ENCODE data around the gene RPH3AL. TPM values are rescaled to one million over a fixed set of nuclear protein-coding genes. Genes with fewer than 3 reads are reported as not detected.
"Not testable (repeated sequence)": the region's sequence is repeated elsewhere in the genome, so short reads cannot be mapped to it uniquely, and the experiment has no call there.

The RPH3AL gene
- total and polyA plus RNA-seq, 9 donors, result 5.8 to 43.8 (median 21.0) TPM

DNA sequence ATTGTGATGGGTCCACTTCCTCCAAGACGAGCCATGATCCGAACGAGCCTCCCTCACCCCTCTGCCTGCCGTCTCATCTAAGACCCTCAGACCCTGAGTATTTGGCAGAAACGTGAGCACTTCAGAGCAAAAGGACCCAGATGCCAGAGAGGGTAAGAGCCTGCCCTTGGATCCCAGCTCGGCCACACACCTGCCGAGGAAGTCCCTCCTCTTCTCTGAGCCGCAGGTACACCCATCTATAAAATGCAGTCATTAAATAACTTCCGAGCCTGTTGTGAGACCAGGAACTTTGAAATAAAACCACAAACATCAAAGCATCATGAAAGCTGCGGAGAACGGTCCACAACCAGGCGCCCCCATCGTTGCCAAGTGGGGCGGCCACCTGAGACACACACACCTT lies 106.4 kb downstream of the RPH3AL start:
- WGBS, 3 donors, result 93 to 94% (median 93%) methylated on average over 14 of the region's 14 CpGs
- peak in 2 of 5 donors; percentile 2 to 8 for DNase-seq
- TF ChIP-seq POLR2A (IDR thresholded peaks at IDR 0.05) (no peak), EP300 (IDR thresholded peaks at IDR 0.05) (no peak)
- H3K9me3 ChIP-seq, result no peaks in the 10 kb centered on the region
- intact Hi-C loops (cut with DNase I), result no loop called here
- H3K4me1 ChIP-seq (ENCODE audit: insufficient read depth), result no peaks in the 10 kb centered on the region
- H3K27ac ChIP-seq, result no peak overlapping the region
- H3K36me3 ChIP-seq, result no peaks in the 10 kb centered on the region
- H3K4me3 ChIP-seq, result no peak overlapping the region
- H3K27me3 ChIP-seq, result no peaks in the 10 kb centered on the region

DNA sequence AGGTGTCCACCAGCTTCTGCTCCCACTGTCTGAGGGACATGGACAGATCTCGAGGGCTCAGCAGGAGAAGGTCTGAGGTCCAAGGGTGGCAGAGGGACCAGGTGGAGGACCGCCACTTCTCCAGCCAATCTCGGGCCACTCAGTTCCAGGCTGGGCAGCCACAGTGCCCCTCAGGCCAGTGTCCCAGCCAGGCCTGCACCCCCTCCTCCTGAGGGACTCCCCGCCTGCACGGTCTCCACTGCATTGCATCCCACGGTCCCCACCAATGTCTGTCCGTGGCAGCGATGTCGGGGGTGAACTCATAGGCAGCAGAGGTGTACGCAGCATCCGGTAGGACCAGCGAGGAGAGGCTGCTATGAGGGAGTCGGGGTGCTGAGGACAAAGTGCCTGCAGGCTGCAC lies 107.0 kb downstream of the RPH3AL start:
- peak in 1 of 5 donors; percentile 9 for DNase-seq
- no peaks in the 10 kb centered on the region for H3K9me3 ChIP-seq
- H3K4me3 ChIP-seq, result no peak overlapping the region
- no peak for TF ChIP-seq EP300 (IDR thresholded peaks at IDR 0.05)
- TF ChIP-seq, protein P1, sequence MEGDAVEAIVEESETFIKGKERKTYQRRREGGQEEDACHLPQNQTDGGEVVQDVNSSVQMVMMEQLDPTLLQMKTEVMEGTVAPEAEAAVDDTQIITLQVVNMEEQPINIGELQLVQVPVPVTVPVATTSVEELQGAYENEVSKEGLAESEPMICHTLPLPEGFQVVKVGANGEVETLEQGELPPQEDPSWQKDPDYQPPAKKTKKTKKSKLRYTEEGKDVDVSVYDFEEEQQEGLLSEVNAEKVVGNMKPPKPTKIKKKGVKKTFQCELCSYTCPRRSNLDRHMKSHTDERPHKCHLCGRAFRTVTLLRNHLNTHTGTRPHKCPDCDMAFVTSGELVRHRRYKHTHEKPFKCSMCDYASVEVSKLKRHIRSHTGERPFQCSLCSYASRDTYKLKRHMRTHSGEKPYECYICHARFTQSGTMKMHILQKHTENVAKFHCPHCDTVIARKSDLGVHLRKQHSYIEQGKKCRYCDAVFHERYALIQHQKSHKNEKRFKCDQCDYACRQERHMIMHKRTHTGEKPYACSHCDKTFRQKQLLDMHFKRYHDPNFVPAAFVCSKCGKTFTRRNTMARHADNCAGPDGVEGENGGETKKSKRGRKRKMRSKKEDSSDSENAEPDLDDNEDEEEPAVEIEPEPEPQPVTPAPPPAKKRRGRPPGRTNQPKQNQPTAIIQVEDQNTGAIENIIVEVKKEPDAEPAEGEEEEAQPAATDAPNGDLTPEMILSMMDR (IDR thresholded peaks at IDR 0.05), result no peak
- TF ChIP-seq POLR2A (IDR thresholded peaks at IDR 0.05), result no peak
- intact Hi-C loops (cut with DNase I), result no loop called here
- no peaks in the 10 kb centered on the region for H3K4me1 ChIP-seq (ENCODE audit: insufficient read depth)
- WGBS, 3 donors, result 87 to 92% (median 92%) methylated on average over 12 to 13 of the region's 13 CpGs
- H3K36me3 ChIP-seq, result no peaks in the 10 kb centered on the region
- no peak overlapping the region for H3K27ac ChIP-seq
- no peaks in the 10 kb centered on the region for H3K27me3 ChIP-seq

DNA sequence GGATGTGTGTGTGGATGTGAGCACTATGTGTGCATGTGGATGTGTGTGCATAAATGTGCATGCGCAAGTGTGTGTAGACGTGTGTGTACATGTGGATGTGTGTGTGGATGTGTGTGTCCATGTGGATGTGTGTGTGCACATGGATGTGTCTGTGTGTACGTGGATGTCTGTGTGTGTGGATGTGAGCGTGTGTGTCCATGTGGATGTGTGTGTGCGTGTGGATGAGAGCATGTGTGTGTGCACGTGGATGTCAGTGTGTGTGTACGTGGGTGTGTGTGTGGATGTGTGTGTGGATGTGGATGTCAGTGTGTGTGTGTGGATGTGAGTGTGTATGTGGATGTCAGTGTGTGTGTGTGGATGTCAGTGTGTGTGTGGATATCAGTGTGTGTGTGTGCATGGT lies 107.6 kb downstream of the RPH3AL start:
- Histone ChIP-seq H3K36me3 (no peaks in the 10 kb centered on the region), H3K9me3 (no peaks in the 10 kb centered on the region), H3K4me3 (no peak overlapping the region), H3K4me1 (ENCODE audit: insufficient read depth) (no peaks in the 10 kb centered on the region), H3K27ac (no peak overlapping the region), H3K27me3 (no peaks in the 10 kb centered on the region)
- peak in 2 of 5 donors; percentile 4 to 5 for DNase-seq
- 94 to 96% (median 94%) methylated on average over 7 of the region's 7 CpGs for WGBS, 3 donors
- TF ChIP-seq POLR2A (IDR thresholded peaks at IDR 0.05) (no peak), EP300 (IDR thresholded peaks at IDR 0.05) (no peak)
- TF ChIP-seq, protein P1 (IDR thresholded peaks at IDR 0.05), result no peak
- intact Hi-C loops (cut with DNase I), result no loop called here

DNA sequence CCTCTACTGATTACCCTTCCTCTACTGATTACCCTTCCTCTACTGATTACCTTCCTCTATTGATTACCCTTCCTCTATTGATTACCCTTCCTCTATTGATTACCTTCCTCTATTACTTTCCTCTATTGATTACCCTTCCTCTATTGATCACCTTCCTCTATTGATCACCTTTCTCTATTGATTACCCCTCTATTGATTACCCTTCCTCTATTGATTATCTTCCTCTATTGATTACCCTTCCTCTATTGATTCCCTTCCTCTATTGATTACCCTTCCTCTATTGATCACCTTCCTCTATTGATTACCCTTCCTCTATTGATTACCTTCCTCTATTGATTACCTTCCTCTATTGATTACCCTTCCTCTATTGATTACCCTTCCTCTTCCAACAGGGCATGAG lies 108.7 kb downstream of the RPH3AL start:
- H3K36me3 ChIP-seq; intact Hi-C loops (cut with DNase I); H3K27me3 ChIP-seq; H3K27ac ChIP-seq; DNase-seq; H3K4me3 ChIP-seq; H3K4me1 ChIP-seq (ENCODE audit: insufficient read depth); H3K9me3 ChIP-seq: not testable (repeated sequence)

DNA sequence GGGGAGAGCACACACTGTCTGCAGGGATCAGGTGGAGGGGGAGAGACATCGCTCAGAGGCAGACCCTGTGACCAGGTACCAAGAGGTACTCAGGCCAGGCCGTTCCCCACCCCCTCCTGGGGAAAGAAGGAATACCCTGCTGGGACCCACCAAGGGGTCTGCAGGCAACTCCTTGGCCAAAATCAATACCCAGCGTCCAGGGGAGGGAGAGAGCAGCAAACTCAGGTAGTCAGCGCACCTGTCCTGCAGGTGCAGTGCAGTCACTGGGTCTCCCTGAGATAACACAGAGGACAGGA lies 113.7 kb downstream of the RPH3AL start:
- Histone ChIP-seq H3K4me3 (no peak overlapping the region), H3K4me1 (ENCODE audit: insufficient read depth) (no peaks in the 10 kb centered on the region), H3K36me3 (no peaks in the 10 kb centered on the region), H3K27ac (no peak overlapping the region), H3K27me3 (no peaks in the 10 kb centered on the region), H3K9me3 (no peaks in the 10 kb centered on the region)
- peak in 1 of 5 donors; percentile 3 for DNase-seq
- TF ChIP-seq, protein P1 (IDR thresholded peaks at IDR 0.05), result no peak
- no peak for TF ChIP-seq EP300 (IDR thresholded peaks at IDR 0.05)
- no peak for TF ChIP-seq POLR2A (IDR thresholded peaks at IDR 0.05)
- intact Hi-C loops (cut with DNase I), result loop anchor here in 1 of 4 donors (10.0 kb wide), 1 partner anchor 56 kb away; no protein-coding TSS in a partner anchor
- 72 to 76% (median 76%) methylated on average over 4 of the region's 4 CpGs for WGBS, 3 donors

Data from ovary (tissue), 9 donors.